ENCODE measurements around the gene FN3K.

DNA sequence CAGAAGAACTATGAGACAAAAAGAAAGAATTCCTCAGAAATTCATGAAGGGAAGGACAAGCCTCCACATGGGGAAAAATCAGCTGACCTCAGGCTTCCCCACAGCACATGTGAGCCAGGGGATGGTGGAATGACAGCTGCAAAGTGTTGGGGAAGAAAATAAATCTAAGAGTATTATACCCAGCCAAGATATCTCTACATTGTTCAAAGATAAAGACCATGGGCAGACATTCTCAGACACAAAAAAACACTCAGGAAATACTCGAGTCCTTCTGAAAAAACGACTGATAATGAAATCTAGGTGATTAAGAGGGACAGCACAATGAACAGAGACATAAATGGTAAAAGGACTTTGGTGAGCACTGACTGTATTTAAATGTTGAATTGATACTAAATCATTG lies 40.8 kb upstream of the FN3K start:
- no peak for TF ChIP-seq CTCF (IDR thresholded peaks at IDR 0.05)
- no peak for TF ChIP-seq POLR2A (IDR thresholded peaks at IDR 0.05)

Data from testis (tissue), 2 donors.